Peyer's patch (tissue), 4 donors: Measurements from ENCODE around the gene TRAPPC4.

Experiments used
- POLR2A ChIP-seq, 2 donors: fragments of 450-650 bp; IDR thresholded peaks; one replicate each; pipeline ENCODE4 v1.5.1; 2017; ENCODE audit warnings: antibody characterized with exemption in 2 of 2, mild to moderate bottlenecking in 2 of 2, moderate library complexity in 2 of 2
- TF ChIP-seq, protein P1 (sequence below), 6 experiments: fragments of 450-650 bp in 4 of 6; fragments of 200-600 bp in 2 of 6; sonication (generic) in 1 of 6; IDR thresholded peaks; one replicate each; pipeline ENCODE4 v1.5.1; 2017 to 2019; ENCODE audit warnings: antibody characterized with exemption in 6 of 6, mild to moderate bottlenecking in 3 of 6, moderate library complexity in 1 of 6

DNA sequence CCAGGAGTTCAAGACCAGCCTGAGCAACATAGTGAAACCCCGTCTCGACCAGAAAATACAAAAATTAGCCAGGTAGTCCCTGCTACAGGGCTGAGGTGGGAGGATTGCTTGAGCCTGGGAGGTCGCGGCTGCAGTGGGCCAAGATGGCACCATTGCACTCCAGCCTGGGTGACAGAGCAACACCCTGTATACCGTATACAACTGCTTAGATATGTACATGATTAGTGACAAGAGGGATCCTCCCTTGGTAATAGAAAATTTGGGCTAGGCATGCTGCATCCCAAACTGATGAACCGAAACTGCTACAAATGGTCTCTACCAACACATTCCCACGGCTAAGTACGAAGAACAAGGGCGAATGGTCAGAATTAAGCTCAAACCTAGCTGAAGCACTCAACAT is 24.4 kb downstream of the TRAPPC4 start:
- TF ChIP-seq, protein P1, sequence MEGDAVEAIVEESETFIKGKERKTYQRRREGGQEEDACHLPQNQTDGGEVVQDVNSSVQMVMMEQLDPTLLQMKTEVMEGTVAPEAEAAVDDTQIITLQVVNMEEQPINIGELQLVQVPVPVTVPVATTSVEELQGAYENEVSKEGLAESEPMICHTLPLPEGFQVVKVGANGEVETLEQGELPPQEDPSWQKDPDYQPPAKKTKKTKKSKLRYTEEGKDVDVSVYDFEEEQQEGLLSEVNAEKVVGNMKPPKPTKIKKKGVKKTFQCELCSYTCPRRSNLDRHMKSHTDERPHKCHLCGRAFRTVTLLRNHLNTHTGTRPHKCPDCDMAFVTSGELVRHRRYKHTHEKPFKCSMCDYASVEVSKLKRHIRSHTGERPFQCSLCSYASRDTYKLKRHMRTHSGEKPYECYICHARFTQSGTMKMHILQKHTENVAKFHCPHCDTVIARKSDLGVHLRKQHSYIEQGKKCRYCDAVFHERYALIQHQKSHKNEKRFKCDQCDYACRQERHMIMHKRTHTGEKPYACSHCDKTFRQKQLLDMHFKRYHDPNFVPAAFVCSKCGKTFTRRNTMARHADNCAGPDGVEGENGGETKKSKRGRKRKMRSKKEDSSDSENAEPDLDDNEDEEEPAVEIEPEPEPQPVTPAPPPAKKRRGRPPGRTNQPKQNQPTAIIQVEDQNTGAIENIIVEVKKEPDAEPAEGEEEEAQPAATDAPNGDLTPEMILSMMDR (IDR thresholded peaks at IDR 0.05) = no peak
- TF ChIP-seq POLR2A (IDR thresholded peaks at IDR 0.05) = no peak
